Activated CD8-positive, alpha-beta memory T cell treated with anti-CD3 and anti-CD28 coated beads for 36 hours (primary cell): ENCODE data around the gene SLC24A3. TPM values are rescaled to one million over a fixed set of nuclear protein-coding genes. Genes with fewer than 3 reads are reported as not detected.

ENCODE experiments used
- CTCF ChIA-PET: fragments of 350-600 bp; sonication (Branson Sonifier 250); formaldehyde crosslinking; loops from one replicate; lab custom pipeline; 2021; ENCODE audit warnings: antibody characterized with exemption; lab: Charles Lee
- POLR2A ChIA-PET: fragments of 350-600 bp; sonication (Branson Sonifier 250); formaldehyde crosslinking; loops from one replicate; lab custom pipeline; 2021; ENCODE audit warnings: antibody characterized with exemption; lab: Charles Lee
- total RNA-seq, 2 experiments: library from RNA; stranded (reverse); gene quantifications; one replicate each; pipeline ENCODE4 v1.2.3, GENCODE V29; 2021

The SLC24A3 gene
- total RNA-seq, 2 experiments from 2014 or later: not detected

DNA sequence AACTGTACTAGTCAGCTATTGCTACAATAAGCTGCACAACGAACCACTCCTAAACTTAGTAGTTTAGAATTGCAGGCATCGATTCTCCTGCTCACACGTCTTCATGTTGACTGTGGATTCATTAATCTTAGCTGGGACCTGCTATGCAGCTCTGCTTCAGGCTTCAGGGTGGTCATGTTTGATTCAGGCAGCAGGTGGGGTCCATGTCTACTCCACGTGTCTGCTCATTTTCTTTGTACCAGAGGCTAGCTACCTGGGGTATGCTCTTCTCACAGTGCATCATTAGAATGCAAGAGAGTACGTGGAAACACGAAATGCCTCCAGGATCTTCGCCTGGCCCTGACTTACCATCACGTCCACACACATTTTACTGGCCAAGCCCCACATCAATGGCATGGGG, 481.1 kb downstream of the SLC24A3 start:
- ChIA-PET CTCF (no interaction called here), POLR2A (no interaction called here)

DNA sequence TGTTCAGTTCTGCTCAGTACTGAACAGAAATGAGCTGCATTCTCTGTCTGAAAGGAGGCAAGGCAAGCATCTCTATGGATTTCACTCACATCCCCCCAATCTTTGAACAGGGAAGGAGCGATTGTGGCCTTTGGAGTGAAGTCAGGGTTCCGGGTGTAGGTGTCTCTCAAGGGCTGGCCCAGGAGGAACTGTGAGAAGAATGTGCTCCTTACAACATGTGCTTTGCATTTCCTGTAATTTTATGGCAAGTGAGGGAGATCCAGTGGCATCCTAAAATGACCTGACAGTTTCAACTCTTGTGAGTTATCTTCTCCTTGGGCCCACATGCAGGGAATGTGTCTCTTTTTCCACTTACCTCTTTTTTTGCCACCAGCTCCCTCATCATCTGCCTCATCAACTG, 482.6 kb downstream of the SLC24A3 start:
- ChIA-PET POLR2A (no interaction called here), CTCF (no interaction called here)

GRCh38 chr20:19696620-19697019, 484.2 kb downstream of the SLC24A3 start:
- ChIA-PET CTCF (no interaction called here), POLR2A (no interaction called here)

DNA sequence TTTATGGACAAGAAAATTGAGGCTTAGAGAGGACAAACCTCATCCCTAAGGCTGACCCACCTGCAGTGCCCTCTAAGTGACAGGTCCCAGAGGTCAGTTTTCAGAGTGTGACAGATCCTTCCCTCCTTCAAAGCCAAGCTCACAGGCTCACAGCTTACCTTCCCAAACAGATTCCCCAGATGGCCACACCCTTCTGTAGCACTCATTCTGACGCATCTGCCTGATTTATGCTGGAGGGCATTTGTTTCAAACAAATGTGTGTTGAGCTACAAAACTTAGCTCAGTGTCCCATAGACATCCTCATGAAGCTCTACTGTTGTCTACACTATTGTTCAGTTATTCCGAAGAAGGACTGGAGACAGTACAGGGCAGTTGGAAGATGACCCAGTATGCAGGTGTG, 485.0 kb downstream of the SLC24A3 start:
- ChIA-PET CTCF (no interaction called here), POLR2A (no interaction called here)

DNA sequence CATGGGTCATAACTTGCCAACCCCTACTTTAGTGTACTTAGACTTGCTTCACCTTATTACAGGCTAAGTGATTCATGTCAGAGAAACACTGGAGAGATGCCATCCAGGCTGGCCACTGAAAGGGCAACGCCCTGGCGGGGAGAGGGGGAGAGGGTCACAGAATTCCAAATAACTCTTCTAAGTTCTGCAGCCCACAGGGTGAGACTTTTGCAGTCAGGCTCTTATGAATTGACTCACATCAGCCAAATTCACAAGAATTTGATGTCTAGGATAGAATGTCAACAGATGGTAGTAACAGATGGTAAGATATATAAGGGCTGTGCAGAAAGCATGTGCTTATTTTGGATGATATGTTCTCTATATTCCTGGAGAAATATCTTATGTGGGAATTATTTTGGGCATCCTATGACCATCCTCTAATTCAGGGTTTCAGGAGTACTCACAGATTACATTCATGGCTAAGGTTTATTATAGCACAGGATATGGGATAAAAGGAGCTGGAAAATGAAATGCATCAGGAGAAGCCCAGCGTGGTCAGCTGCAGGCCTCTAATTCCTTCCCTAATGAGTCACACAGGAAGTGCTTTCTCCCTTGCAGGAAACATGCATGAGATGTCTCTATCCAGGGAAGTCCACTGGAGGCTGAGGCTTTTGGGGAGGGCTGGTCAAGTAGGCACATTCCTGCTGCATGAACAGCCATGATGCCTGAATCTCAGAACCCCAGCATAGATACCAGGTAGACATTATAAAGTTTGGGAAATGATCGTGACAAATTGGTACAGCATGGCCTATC, 486.9 kb downstream of the SLC24A3 start:
- ChIA-PET POLR2A (no interaction called here), CTCF (no interaction called here)

DNA sequence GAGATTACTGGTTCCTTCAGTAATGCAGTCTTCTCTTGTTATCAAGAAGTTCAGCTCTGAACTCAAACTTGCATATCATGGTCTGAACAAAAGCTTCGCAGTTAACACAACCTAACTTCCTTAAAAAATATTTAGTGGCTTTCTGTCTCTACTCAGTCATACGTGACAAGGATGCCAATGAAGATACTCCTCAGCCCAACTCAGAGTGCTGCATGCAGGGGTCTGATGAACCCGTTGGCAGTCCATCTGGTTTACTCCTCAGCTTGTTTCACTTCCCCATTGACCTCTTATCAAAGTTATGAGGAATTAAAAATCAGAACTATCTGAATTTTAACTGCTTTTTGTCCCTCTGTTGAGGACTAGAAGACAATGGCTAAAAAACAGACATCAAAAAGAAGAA, 489.0 kb downstream of the SLC24A3 start:
- ChIA-PET POLR2A (no interaction called here), CTCF (no interaction called here)

DNA sequence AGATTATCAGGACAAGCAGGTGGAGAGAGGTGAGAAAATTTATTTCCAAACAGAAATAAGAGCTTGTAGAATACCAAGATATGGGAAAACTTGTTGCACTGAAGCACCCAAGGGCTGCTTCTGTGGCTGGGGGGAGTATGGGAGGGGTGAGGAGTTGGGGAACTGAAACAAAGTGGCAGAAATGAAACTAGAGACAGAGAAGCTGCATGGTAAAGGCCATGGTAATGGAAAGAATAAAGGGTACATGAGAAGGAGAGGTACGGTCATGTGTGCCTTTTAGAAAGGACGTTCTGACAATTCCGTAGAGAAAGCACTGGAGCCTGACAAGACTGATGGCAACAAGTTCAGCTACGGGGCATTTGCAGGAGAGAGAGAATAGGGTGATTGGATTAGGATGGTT, 494.0 kb downstream of the SLC24A3 start:
- ChIA-PET CTCF (no interaction called here), POLR2A (no interaction called here)

- CTCF ChIA-PET: no interaction called here
These were observed 497.3 kb downstream of the SLC24A3 start for GRCh38 chr20:19709635-19710335.

GRCh38 chr20:19710336-19711120, 498.1 kb downstream of the SLC24A3 start:
- CTCF ChIA-PET: no interaction called here
- POLR2A ChIA-PET: no interaction called here

More at GRCh38 chr20:19709635-19710335, 497.3 kb downstream of the SLC24A3 start:
- POLR2A ChIA-PET: no interaction called here

DNA sequence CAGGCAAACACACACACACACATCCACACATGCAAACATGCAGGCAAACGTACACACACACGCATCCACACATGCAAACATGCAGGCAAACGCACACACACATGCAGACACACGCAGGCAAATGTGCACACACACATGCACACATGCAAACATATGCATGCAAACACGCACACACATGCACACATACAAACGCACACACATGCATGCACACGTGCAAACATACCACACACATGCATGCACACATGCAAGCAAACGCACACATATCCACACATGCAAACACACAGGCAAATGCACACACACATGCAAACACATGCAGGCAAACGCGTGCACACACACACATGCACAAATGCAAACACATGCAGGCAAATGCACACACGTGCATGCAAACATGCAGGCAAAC, 498.7 kb downstream of the SLC24A3 start:
- ChIA-PET POLR2A (no interaction called here), CTCF (no interaction called here)

DNA sequence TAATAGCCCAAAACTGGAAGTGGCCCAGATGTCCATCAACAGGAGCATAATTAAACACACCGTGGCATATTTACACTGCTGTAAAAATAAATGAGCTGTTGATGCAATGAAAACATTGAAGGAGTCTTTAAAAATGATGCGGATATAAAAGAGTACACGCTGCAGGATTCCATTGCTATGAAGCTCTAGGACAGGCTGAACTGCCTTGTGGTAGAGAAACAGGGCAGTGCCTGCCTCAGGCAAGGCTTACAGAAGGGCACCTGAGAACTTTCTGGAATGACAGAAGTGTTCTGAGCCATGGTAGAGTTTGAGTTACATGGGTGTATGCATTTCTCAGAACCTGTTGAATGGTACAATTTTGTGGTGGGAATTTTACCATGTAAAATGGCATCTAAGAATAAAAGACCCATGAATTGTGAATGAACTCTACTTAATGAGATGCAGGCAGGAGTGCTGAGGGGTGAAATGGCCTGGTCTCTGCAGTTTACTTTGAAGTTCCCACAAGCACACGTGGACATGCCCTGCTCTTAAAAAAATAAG, 500.3 kb downstream of the SLC24A3 start:
- CTCF ChIA-PET: no interaction called here
- POLR2A ChIA-PET: no interaction called here

DNA sequence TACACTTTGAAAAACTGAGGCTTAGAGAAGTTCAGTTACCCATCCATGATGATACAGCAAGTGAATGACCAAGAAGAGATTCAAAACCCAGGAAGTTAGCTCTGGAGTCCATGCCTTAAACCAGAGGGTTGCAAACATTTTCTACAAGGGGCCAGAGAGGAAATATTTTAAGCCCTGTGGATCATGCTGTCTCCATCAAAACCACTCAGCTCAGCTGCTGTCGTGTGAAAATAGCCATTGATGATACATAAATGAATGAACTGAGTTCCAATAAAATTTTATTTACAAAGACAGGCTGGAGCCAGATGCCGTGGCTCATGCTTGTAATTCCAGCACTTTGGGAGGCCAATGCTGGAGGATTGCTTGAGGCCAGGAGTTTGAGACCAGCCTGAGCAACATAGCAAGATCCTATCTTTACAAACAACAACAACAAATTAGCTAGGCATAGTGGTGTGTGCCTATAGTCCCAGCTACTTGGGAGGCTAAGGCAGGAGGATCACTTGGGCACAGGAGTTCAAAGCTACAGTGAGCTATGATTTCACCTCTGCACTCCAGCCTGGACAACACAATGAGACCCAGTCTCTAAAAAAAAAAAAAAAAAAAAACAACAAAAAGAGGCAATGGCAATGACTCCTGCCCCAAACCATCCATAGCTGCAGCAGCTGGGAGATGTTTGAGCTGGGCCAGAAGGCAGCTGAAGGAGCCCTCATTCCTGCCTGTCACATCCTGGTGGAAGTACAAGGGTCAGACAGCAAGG, 501.6 kb downstream of the SLC24A3 start:
- POLR2A ChIA-PET: no interaction called here
- CTCF ChIA-PET: no interaction called here

DNA sequence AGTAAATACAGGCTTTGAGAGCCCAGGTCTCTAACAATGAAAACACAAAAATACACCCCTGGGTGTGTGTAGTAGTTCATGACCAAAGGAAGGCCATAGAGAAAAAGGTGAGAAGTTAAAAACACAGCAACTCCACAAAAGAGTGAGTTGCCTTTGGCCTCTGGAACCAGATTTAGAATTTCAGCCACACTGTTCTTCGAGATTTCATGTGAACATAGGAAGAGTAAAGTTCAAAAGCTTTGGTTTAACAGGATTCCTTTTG, 502.1 kb downstream of the SLC24A3 start:
- POLR2A ChIA-PET: no interaction called here
- CTCF ChIA-PET: no interaction called here

GRCh38 chr20:19715986-19716385, 503.5 kb downstream of the SLC24A3 start:
- POLR2A ChIA-PET: no interaction called here
- CTCF ChIA-PET: no interaction called here

DNA sequence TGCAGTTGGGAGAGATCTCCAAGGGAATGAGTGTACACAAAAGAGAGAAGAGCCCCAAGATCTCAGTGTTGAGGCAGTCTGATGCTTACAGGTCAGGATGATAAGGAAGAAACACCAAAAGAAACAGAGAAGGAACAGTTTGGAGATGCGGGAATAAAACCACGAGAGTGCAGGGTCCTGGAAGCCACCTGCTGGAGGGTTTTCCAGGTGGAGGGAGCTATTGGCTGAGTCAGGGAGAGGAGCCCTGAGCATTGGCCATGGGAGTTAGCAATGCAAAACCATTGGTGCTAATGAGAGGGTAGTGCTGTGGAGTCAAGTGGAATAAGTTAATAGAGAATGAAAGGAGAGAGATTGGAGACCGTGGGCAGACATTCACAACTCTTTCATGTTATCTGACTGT, 506.4 kb downstream of the SLC24A3 start:
- POLR2A ChIA-PET: no interaction called here
- CTCF ChIA-PET: no interaction called here

DNA sequence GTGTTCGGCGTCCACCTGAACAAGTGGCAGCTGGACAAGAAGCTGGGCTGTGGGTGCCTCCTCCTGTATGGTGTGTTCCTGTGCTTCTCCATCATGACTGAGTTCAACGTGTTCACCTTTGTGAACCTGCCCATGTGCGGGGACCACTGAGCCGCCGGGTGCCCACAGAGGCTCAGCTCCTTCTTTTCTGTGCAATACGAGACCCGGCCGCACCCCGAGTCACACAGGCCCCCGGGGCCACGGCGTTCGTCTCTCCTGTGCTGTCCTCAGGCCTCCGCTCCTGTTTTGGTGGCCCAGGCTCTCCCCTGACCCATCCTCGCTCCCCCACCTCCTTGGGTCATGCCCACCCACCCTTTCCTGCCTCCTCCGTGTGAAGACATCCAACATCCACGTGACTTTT, 508.5 kb downstream of the SLC24A3 start:
- ChIA-PET POLR2A (no interaction called here), CTCF (no interaction called here)

- ChIA-PET POLR2A (no interaction called here), CTCF (no interaction called here)
These were observed 510.6 kb downstream of the SLC24A3 start for GRCh38 chr20:19723051-19723450.

DNA sequence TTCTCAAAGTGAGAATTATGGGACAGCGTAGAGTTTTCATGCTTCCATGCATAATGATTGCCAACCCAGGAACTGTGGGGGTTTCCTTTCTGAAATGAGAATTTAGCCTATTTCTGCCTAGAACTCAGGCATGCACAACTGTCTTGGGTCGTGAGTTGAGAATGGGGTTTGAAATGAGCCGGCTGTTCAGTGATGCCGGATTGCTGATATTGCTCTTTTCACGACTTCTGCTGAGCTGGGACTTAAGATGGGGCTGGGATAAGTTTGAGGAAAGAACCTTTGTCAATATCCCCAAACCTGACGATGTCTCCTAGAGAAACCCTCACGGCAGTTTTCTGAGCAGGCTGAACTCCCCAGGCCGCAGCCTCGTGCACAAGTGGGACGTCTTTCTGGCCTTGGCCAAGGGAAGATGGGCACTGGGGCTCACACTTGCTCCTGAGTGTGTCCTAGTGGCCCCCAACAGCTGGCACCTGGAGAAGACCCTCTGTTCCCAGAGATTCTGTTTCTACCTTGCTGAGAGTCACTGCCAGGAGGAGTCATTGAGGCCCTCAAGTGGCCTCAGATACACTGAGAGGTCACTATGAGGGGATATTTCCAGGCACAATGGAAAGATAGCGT, 511.5 kb downstream of the SLC24A3 start:
- POLR2A ChIA-PET: no interaction called here
- CTCF ChIA-PET: no interaction called here

GRCh38 chr20:19725373-19725772, 512.9 kb downstream of the SLC24A3 start:
- POLR2A ChIA-PET: no interaction called here
- CTCF ChIA-PET: no interaction called here
